IMR-90 (cell line): ENCODE data around the gene MEF2C. TPM values are rescaled to one million over a fixed set of nuclear protein-coding genes. Genes with fewer than 3 reads are reported as not detected.

ENCODE experiments used
- ATAC-seq: fragments of 200-7000 bp; cut with Tn5 transposase; 2 replicates; pipeline ENCODE4 v1.9.1; 2020; ENCODE audit warnings: low read depth, mild to moderate bottlenecking, moderate library complexity
- BruUV-seq: library from RNA; stranded (reverse); fragments of 400-500 nt; replicated peaks from 2 replicates; lab custom pipeline; 2021; lab: Mats Ljungman, UMichigan
- CTCF ChIA-PET: fragments of 300-600 bp; formaldehyde crosslinking; extraction: SDS; loops from one replicate; lab custom pipeline; 2021; ENCODE audit warnings: antibody characterized with exemption; lab: Yijun Ruan, JAX
- POLR2A ChIA-PET: fragments of 300-600 bp; sonication (Branson Sonifier 250); formaldehyde crosslinking; loops from one replicate; lab custom pipeline; 2022; ENCODE audit warnings: antibody characterized with exemption; ENCODE audit not compliant: unreplicated experiment; lab: Charles Lee
- DNase-seq: peaks from one replicate; pipeline ENCODE4 v3.0.0; 2013
- H2AFZ ChIP-seq: replicated peaks from 2 replicates; pipeline ENCODE3; 2013; ENCODE audit warnings: low read length, mild to moderate bottlenecking; ENCODE audit not compliant: poor library complexity
- H2AK5ac ChIP-seq: 2 replicates; pipeline ENCODE4 v1.6.1; 2013; ENCODE audit warnings: low read depth, low read length, inconsistent platforms
- H2AK9ac ChIP-seq: replicated peaks from 2 replicates; pipeline ENCODE3; 2013; ENCODE audit warnings: mild to moderate bottlenecking, low read depth, low read length, moderate library complexity; ENCODE audit not compliant: poor library complexity
- H2BK120ac ChIP-seq: 2 replicates; pipeline ENCODE4 v1.6.1; 2013; ENCODE audit warnings: low read depth, low read length, inconsistent platforms
- H2BK15ac ChIP-seq: 3 replicates; pipeline ENCODE4 v1.6.1; 2013; ENCODE audit warnings: low read depth, low read length, inconsistent platforms
- H2BK20ac ChIP-seq: 2 replicates; pipeline ENCODE4 v1.6.1; 2013; ENCODE audit warnings: low read depth, mild to moderate bottlenecking, inconsistent platforms, low read length, moderate library complexity
- H2BK5ac ChIP-seq: 2 replicates; pipeline ENCODE4 v1.6.1; 2013; ENCODE audit warnings: mild to moderate bottlenecking, low read depth, low read length, inconsistent platforms; ENCODE audit not compliant: poor library complexity, severe bottlenecking
- H3K14ac ChIP-seq: replicated peaks from 2 replicates; pipeline ENCODE4 v1.6.1; 2013; ENCODE audit warnings: low read depth, low read length, inconsistent platforms
- H3K18ac ChIP-seq: 2 replicates; pipeline ENCODE4 v1.6.1; 2013; ENCODE audit warnings: low read depth, low read length, control low read depth
- H3K23ac ChIP-seq: 2 replicates; pipeline ENCODE4 v1.6.1; 2013; ENCODE audit warnings: low read depth, low read length, inconsistent platforms
- H3K27ac ChIP-seq: 2 replicates; pipeline ENCODE4 v1.5.1; 2013; ENCODE audit warnings: mild to moderate bottlenecking, control low read depth, low read length; ENCODE audit not compliant: insufficient read depth
- H3K27me3 ChIP-seq: 2 replicates; pipeline ENCODE4 v1.6.1; 2013; ENCODE audit warnings: low read length; ENCODE audit not compliant: control insufficient read depth, insufficient read depth
- H3K36me3 ChIP-seq: 2 replicates; pipeline ENCODE4 v1.6.1; 2013; ENCODE audit warnings: low read length, mixed read lengths; ENCODE audit not compliant: control insufficient read depth, insufficient read depth
- H3K4ac ChIP-seq: 2 replicates; pipeline ENCODE4 v1.6.1; 2013; ENCODE audit warnings: low read depth, low read length, inconsistent platforms
- H3K4me1 ChIP-seq: 2 replicates; pipeline ENCODE4 v1.6.1; 2013; ENCODE audit warnings: low read length, mixed read lengths; ENCODE audit not compliant: control insufficient read depth, insufficient read depth
- H3K4me2 ChIP-seq: 2 replicates; pipeline ENCODE4 v1.6.1; 2013; ENCODE audit warnings: low read depth, mild to moderate bottlenecking, control low read depth, low read length, moderate library complexity
- H3K4me3 ChIP-seq: 2 replicates; pipeline ENCODE4 v1.5.1; 2013; ENCODE audit warnings: low read depth, mild to moderate bottlenecking, control low read depth, low read length, moderate library complexity; ENCODE audit not compliant: insufficient read depth
- H3K56ac ChIP-seq: 2 replicates; pipeline ENCODE4 v1.6.1; 2013; ENCODE audit warnings: low read length, inconsistent platforms; ENCODE audit not compliant: insufficient read depth; ENCODE audit errors: extremely low read depth
- H3K79me1 ChIP-seq, 2 experiments: 2 replicates each; pipeline ENCODE4 v1.6.1; 2013; ENCODE audit warnings: low read length in 2 of 2, inconsistent platforms in 1 of 2, low read depth in 1 of 2
- H3K9ac ChIP-seq: 2 replicates; pipeline ENCODE4 v1.6.1; 2013; ENCODE audit warnings: low read depth, low read length, control low read depth
- H3K9me1 ChIP-seq: 2 replicates; pipeline ENCODE4 v1.6.1; 2013; ENCODE audit warnings: low read length, inconsistent platforms; ENCODE audit not compliant: insufficient read depth
- H3K9me3 ChIP-seq: 2 replicates; pipeline ENCODE4 v1.6.1; 2013; ENCODE audit warnings: low read length; ENCODE audit not compliant: control insufficient read depth, insufficient read depth
- H4K20me1 ChIP-seq: 2 replicates; pipeline ENCODE4 v1.6.1; 2013; ENCODE audit warnings: low read length, inconsistent platforms; ENCODE audit not compliant: insufficient read depth
- H4K5ac ChIP-seq: 2 replicates; pipeline ENCODE4 v1.6.1; 2013; ENCODE audit warnings: mild to moderate bottlenecking, low read depth, low read length, control low read depth
- H4K8ac ChIP-seq, 2 experiments: 2 replicates each; pipeline ENCODE4 v1.6.1; 2013; ENCODE audit warnings: low read depth in 2 of 2, low read length in 2 of 2, control low read depth in 1 of 2, inconsistent platforms in 1 of 2
- H4K91ac ChIP-seq: 2 replicates; pipeline ENCODE4 v1.6.1; 2013; ENCODE audit warnings: low read depth, low read length, inconsistent platforms; ENCODE audit not compliant: insufficient read depth
- BHLHE40 ChIP-seq: fragments of 150-350 bp; IDR thresholded peaks from 2 replicates; pipeline ENCODE4 v1.6.1; 2016; ENCODE audit warnings: mild to moderate bottlenecking, low read depth, low read length
- CEBPB ChIP-seq: IDR thresholded peaks from 2 replicates; pipeline ENCODE4 v1.6.1; 2012; ENCODE audit warnings: low read depth, low read length, improper control_type of control experiment
- CHD1 ChIP-seq: IDR thresholded peaks from 2 replicates; pipeline ENCODE4 v1.6.1; 2012; ENCODE audit warnings: low read depth, low read length, improper control_type of control experiment
- CTCF ChIP-seq: conservative IDR thresholded peaks from 2 replicates; pipeline ENCODE4 v1.5.1; 2012; ENCODE audit warnings: mild to moderate bottlenecking, low read depth, low read length, improper control_type of control experiment
- ELK1 ChIP-seq: fragments of 150-350 bp; IDR thresholded peaks from 2 replicates; pipeline ENCODE4 v1.6.1; 2016; ENCODE audit warnings: low read depth, mild to moderate bottlenecking, low read length, moderate library complexity, borderline replicate concordance
- FOS ChIP-seq: fragments of 150-350 bp; IDR thresholded peaks from 2 replicates; pipeline ENCODE4 v1.6.1; 2016; ENCODE audit warnings: low read depth, low read length
- MAFK ChIP-seq: IDR thresholded peaks from 2 replicates; pipeline ENCODE4 v1.6.1; 2012; ENCODE audit warnings: low read depth, low read length, improper control_type of control experiment
- MAZ ChIP-seq: IDR thresholded peaks from 2 replicates; pipeline ENCODE4 v1.6.1; 2012; ENCODE audit warnings: low read depth, mild to moderate bottlenecking, low read length, improper control_type of control experiment, moderate library complexity, borderline replicate concordance
- MXI1 ChIP-seq: IDR thresholded peaks from 2 replicates; pipeline ENCODE4 v1.6.1; 2012; ENCODE audit warnings: low read depth, mild to moderate bottlenecking, low read length, moderate library complexity, borderline replicate concordance
- NFE2L2 ChIP-seq: fragments of 150-350 bp; IDR thresholded peaks from 2 replicates; pipeline ENCODE4 v1.6.1; 2016; ENCODE audit warnings: low read depth, mild to moderate bottlenecking, low read length
- POLR2A ChIP-seq: IDR thresholded peaks from 2 replicates; pipeline ENCODE4 v1.6.1; 2012; ENCODE audit warnings: mild to moderate bottlenecking, low read depth, low read length
- RAD21 ChIP-seq: IDR thresholded peaks from 2 replicates; pipeline ENCODE4 v1.6.1; 2012; ENCODE audit warnings: low read length, improper control_type of control experiment
- RFX5 ChIP-seq: IDR thresholded peaks from 2 replicates; pipeline ENCODE4 v1.8.0; 2012; ENCODE audit warnings: low read depth, mild to moderate bottlenecking, low read length, moderate library complexity
- SMC3 ChIP-seq: fragments of 150-350 bp; IDR thresholded peaks from 2 replicates; pipeline ENCODE4 v1.6.1; 2016; ENCODE audit warnings: low read depth, mild to moderate bottlenecking, antibody characterized with exemption, low read length, moderate library complexity
- WGBS, 2 experiments: methylation state at CpG; one replicate each; pipeline versions ENCODE4 v1.1.5 to v1.1.7; 2013; ENCODE audit warnings: missing lambda C conversion rate in 2 of 2; ENCODE audit not compliant: insufficient read length in 1 of 2; ENCODE audit errors: extremely low coverage in 2 of 2; 5-methylcytosine and 5-hydroxymethylcytosine counted together
- dilution Hi-C: fragments of 300-500 bp; cut with HindIII; formaldehyde crosslinking; loops from one replicate; pipeline ENCODE4 v1.14.3; 2018; ENCODE audit warnings: low sequenced_read_pairs; ENCODE audit not compliant: unreplicated experiment
- in situ Hi-C: fragments of 300-500 bp; cut with MboI; formaldehyde crosslinking; loops from 3 replicates; pipeline ENCODE4 v1.14.3; 2019; ENCODE audit warnings: low sequenced_read_pairs, inconsistent platforms, mixed read lengths
- intact Hi-C: fragments of 100-400 bp; cut with micrococcal nuclease; formaldehyde crosslinking; loops from 2 replicates; pipeline ENCODE4 v1.10.0; 2022
- polyA plus RNA-seq, 3 experiments: library from polyadenylated mRNA; depleted of rRNA; stranded (reverse); fragments of >200 nt; gene quantifications; 2 replicates each; pipeline ENCODE4 v1.2.3, GENCODE V29; 2012; ENCODE audit warnings: low replicate concordance in 1 of 3
- total RNA-seq: library from RNA; depleted of rRNA; stranded (reverse); fragments of >200 nt; gene quantifications from 2 replicates; pipeline ENCODE4 v1.2.3, GENCODE V29; 2012
- TF ChIP-seq, protein P1 (sequence below): fragments of 150-350 bp; IDR thresholded peaks from 2 replicates; pipeline ENCODE4 v1.6.1; 2017; ENCODE audit warnings: mild to moderate bottlenecking, antibody characterized with exemption, low read length, low read depth

The MEF2C gene
- total and polyA plus RNA-seq, 2 of the 4 experiments (the other 2 are of a cell fraction) = 1.5 to 6.8 TPM

DNA sequence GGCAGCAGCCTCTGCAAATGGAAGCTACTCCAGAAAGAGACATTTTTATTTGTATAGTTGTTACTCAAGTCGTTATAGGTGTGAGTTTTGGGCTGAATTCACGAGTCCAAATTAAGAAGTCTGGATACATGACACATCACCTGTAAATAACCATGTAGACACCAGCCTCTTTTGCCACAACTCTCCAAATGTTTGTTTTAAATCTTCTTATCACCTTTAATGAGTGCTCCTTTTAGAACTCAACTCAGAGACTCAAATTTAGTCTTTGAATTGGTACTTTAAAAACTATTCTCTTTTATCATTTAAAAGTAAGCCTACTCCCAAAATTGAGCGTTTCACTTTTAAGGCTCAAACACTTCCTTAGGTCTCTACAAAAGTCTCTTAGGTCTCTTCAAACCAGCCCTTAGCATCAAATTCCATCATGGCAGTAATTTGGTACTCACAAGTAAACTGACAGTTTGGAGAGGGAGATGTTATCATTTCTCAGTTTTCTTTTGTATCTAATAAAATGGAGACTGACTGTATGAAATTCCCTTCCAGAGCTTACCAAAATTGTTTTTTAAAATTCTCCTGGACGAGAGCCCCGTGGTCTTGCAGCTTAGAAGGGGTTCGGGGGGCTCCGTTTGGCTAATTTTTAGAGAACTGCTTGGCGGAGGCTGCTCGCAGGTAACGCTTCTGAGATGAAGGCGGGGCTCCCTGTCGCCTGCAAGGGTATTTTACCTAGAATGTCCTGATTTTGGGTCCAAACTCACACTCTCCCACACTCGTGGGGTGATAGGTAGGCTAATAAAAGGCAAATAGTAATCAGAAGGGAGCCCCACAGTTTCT, 194.6 kb downstream of the MEF2C start:
- Histone ChIP-seq H3K4me3 (no peak overlapping the region), H3K36me3 (no peaks in the 10 kb centered on the region), H2BK120ac (no peak overlapping the region), H3K23ac (no peak overlapping the region), H3K4ac (no peak overlapping the region), H3K4me2 (no peak overlapping the region), H3K9me3 (peaks cover 6% of the 10 kb centered on the region), H3K27ac (no peak overlapping the region), H3K14ac (no peak overlapping the region), H4K20me1 (no peaks in the 10 kb centered on the region), H3K18ac (no peak overlapping the region), H4K91ac (no peak overlapping the region), H3K27me3 (peaks cover 96% of the 10 kb centered on the region), H2AFZ (no peak overlapping the region), H2AK9ac (no peak overlapping the region), H3K9ac (no peak overlapping the region), H2BK15ac (no peak overlapping the region), H4K8ac (no peak overlapping the region), H3K79me1 (no peaks in the 10 kb centered on the region), H4K5ac (no peak overlapping the region), H2BK5ac (no peak overlapping the region), H2AK5ac (no peak overlapping the region), H3K56ac (no peak overlapping the region), H3K4me1 (peaks cover 5% of the 10 kb centered on the region; the same call in 1 of the 2 replicates), H2BK20ac (no peak overlapping the region), H3K9me1 (no peaks in the 10 kb centered on the region)
- CTCF ChIA-PET = interaction anchor here (0.6 to 1.4 kb wide), 3 partner anchors 22 to 1651 kb away, joined by 3 read pairs; no protein-coding TSS in a partner anchor
- in situ Hi-C loops (loop anchor here (5.0 to 10.0 kb wide), 3 partner anchors 546 to 1264 kb away; no protein-coding TSS in a partner anchor), intact Hi-C loops (no loop called here), dilution Hi-C loops (no loop called here)
- ATAC-seq = no peak
- no CpG with 5 or more reads among the region's 13 CpGs for WGBS, 2 experiments
- BruUV-seq = no TSS peak
- no peak for DNase-seq
- POLR2A ChIA-PET = no interaction called here
- TF ChIP-seq CHD1 (no peak), ELK1 (no peak), SMC3 (no peak), CTCF (no peak), MAZ (no peak), RAD21 (no peak), FOS (no peak), MXI1 (no peak), CEBPB (no peak), BHLHE40 (no peak), MAFK (no peak), NFE2L2 (no peak), POLR2A (no peak), RFX5 (no peak)
- TF ChIP-seq, protein P1, sequence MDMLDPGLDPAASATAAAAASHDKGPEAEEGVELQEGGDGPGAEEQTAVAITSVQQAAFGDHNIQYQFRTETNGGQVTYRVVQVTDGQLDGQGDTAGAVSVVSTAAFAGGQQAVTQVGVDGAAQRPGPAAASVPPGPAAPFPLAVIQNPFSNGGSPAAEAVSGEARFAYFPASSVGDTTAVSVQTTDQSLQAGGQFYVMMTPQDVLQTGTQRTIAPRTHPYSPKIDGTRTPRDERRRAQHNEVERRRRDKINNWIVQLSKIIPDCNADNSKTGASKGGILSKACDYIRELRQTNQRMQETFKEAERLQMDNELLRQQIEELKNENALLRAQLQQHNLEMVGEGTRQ = no peak
